Measurements from ENCODE around the gene SLC35B3.
"Not testable (repeated sequence)": the region's sequence is repeated elsewhere in the genome, so short reads cannot be mapped to it uniquely, and the experiment has no call there.

The SLC35B3 gene

DNA sequence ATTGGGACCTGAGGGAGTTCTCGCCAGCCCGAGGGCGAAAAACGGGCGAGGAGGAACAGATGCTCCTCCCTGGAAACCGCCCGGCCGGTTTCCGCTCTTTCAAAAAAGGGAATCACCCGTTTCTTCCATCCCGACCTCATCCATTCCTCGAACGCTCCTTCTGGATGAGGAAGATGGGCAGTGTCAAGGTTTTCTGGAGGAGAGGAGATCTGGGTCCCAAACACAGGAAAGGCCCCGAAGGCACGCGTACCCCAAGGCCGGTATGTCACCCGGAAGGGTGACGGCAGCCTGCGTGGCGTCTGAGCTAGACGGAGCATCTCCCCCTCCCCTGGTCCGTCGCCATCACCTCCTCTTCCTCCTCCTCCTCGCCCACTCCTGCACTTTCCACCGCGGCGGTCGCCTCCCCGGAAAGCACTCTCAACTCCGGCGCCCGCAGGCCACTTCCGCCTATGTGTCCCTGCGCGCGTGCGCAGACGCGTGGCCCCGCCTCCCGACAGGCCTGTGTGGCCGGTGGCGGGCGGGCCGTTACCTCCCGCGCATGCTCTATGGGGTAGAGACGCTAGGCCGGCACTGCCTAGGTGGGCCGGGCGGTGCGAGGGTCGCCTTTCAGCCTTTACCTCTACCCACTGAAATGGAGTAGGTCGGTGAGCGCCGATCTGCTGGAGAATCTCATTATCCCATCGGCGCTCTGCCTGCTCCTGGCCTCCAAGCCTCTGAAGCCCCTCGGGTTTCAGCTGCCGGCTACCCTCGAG lies at the start of gene SLC35B3:
TSS of gene SLC35B3 (minus strand) at position 453 of the 752 bp plus-strand sequence.
- DNase-seq: peak; percentile 83

DNA sequence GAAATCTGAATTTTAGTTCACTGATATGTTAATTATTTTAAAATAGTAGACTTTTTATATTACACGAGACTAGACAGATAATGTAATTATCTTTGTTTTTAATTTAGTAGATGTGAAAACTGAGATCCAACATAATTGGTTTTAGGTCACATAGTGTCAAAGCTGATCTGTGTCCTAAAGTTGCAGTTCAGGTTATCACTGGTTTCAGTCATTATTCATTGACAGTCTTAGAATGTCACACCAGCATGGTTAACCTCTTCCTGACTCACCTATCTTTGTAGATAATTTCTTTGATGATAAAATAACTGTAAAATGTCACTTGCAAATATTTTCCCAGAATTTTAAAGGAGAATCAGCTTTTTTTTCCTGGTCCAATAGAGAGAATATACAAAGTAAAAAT lies 48.3 kb upstream of the SLC35B3 start:
- no peak for DNase-seq

GRCh38 chr6:8481727-8482126 lies 46.4 kb upstream of the SLC35B3 start:
- DNase-seq: peak; percentile 8

- no peak for DNase-seq
Measured at GRCh38 chr6:8478418-8478817, 43.1 kb upstream of the SLC35B3 start.

DNA sequence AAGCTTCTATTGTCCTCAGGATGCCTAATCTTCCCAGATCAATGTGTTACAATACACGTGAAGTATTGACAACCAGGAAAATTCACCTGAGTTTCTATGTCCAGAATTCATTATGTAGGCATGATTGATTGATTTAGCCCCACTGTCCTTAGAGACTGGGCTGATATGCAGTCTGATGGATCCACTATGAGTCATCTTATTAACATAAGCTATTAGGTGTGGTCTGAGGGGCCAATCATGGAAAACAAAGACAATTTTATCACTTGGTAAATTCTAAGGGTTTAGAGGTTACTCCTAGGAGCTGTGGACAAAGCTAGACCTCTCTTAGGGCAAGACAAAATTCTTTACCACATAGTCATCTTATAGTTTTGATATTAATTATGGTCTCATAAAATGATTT lies 41.3 kb upstream of the SLC35B3 start:
- DNase-seq: no peak

DNA sequence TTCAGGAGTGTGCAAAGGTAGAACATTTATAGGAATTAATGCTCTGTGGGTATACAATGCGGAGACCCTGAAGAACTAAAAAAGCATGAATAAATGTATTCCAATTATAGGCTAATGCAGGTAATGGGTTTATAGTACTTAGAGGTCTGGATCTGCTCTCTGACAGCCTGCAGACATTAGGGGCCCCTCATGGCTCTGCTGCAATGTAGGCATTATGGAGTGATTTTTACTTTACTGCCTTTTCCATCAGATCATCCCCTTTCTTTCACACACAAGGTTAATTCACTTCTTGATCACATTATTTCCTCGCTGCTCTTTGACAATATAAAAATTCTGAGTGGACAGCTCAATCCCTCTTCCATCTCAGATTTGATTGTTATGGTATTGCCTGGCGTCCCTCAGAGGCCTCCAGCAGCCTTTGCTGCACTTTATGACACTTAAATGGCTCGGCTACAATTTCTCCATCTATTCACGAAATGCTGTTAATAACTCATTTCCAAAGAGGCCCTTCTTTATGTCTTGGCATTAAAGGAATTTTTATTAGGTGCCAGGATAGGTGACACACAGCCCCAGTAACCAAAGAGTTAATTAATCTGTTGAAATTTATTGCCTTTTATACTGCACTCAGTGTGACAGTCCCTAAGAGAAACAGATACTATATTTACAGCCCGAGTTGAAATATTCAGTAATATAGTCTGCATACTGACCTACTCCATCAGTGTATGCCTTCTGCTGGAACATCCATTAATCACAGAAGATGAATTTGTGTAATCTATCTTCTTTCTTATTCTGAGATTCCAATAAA lies 33.4 kb upstream of the SLC35B3 start:
- no peak for DNase-seq

DNA sequence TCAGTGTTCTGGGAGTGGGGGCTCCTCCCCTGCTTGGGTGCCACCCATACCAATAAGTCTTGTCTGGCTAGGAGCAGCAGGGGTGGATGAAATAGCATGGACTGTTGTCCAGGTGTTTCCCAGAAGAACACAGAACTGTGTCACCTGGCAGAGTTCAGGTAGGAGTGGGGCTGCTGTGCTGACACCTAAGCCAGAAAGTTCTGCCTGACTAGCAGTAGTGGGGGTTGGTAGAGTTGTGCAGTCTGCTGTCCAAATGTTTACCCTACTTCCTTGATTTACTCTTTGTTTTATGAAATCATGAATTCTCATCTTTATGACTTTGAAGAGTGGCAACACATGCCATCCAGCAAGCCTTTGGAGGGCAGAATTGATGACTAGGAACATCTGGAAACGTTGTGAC lies 27.3 kb upstream of the SLC35B3 start:
- DNase-seq: no peak

GRCh38 chr6:8462169-8462568 lies 26.8 kb upstream of the SLC35B3 start:
- no peak for DNase-seq

GRCh38 chr6:8446391-8446790 lies 11.0 kb upstream of the SLC35B3 start:
- DNase-seq: no peak

DNA sequence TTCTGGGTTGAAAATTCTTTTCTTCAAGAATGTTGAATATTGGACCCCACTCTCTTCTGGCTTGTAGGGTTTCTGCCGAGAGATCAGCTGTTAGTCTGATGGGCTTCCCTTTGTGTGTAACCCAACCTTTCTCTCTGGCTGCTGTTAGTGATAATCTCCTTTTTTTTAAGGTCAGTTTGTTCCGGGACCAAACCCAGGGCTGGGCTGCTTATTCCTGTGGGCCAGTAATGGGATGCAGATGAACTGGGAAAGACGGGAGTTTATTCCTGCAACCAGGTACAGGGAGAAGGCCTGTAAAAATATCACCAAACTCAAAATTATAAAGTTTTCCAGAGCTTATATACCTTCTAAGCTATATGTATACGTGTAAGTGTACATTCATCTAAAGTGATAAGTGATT lies 10.6 kb upstream of the SLC35B3 start:
- not testable (repeated sequence) for DNase-seq

- DNase-seq: no peak
Measured at GRCh38 chr6:8442150-8442549, 6.8 kb upstream of the SLC35B3 start.

DNA sequence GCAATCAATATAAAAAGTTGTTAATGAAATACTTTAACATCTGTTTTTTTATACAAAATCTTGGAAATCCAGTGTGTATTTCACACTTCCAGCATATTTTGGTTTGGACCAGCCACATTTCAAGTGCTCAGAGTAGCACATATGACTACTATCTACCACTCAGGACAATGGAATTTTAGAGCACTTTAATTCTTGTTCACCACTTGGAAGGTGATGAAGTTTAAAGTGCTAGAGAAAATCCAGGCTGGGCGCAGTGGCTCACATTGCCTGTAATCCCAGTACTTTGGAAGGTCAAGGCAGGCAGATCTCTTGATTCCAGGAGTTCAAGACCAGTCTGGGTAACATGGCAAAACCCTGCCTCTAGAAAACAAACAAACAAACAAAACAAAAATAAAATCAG lies 6.1 kb upstream of the SLC35B3 start:
- DNase-seq: no peak

DNA sequence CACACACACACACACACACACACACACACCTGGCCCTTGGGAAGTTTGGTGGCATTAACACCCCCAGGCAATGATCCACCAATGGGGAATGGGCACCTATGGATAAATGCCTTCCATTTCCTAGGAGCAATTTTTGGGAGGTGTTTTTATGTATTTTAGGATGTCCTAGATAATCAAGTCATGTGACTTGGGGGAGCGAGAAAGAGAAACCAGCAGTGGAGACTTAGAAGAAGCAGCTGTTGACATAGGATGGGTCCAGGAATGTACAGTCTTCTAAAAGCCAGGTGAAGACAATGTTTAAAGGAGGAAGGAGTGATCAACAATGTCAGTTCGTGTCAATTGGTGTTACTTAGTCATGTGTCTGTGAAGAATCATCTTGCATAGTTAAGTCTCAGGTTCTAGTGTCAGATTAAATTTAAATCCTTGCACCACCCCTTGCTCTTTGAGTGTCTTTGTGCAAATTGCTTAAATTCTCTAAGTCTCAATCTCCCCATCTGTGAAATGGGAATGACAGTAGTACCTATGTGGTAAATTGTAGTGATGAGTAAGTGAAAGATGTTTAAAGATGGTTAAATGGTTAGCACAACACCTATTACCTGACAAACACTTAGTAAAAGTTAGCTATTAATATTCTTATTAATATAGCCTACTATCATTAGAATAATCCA lies 4.4 kb upstream of the SLC35B3 start:
- DNase-seq: no peak

DNA sequence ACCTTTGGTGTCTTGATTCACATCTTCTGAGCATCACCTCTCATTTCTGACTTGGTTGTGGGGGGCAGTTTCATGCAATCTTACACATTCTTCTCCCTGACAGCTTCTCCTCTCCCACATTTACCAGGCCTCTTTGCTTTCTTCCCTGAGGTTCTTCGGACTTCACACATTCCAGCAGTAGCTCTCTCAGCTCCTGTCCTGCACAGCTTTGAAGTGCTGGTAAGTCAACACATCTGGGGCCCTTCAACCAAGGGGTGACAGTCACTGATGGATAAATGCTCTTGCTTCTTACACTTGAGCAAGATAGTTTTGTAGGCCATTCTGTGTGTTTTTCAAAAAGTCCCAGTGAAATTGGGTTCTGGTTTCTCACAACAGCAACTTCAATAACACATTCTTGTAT lies 2.5 kb upstream of the SLC35B3 start:
- DNase-seq: no peak

DNA sequence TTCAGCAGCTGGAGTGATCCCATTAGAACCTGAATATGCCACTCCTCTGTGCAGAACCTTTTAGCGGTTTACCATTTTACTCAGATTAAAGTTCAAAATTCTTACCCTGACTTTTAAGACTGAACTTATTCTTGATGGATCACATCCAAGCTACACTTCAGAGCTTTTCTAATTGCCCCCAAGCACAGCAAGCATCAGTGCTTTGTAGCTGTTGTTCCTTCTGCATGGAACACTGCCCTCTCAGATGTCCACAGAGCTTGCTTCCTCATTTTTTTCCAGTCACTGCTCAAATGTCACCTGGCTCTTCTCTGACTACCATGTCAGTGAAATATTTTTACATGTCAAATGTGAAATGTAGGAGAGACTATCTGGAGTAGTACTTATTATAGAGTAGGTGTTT lies 1.6 kb upstream of the SLC35B3 start:
- no peak for DNase-seq

DNA sequence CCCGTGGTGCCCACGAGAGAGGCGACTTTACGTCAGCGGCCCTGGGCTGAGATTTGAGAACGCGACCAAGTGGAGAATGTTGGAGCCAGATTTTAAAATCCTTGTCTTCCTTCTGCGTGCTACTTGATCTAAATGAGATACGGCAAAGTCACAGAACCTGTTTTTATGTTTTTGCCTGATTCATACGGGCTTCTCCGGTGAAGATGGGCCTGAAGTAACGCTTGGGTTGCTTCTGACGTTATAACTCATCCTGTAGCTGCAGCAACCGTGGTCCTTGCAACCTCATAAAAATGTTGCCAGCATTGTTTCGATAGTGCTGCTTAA lies 462 bp upstream of the SLC35B3 start:
- no peak for DNase-seq

DNA sequence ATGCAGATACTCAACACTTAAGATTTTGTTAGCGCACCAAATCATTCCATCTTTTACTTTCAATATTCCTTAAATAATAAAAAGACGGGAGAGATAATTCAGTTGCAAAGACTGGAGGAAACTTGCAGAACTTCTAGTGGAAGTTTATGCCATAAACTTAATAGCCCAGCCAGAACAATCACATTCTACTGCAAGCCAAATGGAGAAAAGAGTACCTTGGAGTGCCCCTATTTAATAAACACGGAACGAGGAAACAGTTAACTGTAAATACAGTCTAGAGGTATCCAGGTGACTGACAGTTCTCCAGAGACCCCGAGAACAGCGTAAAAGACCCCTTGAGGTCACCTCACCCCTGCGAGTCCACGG lies 635 bp downstream of the SLC35B3 start:
- no peak for DNase-seq

DNA sequence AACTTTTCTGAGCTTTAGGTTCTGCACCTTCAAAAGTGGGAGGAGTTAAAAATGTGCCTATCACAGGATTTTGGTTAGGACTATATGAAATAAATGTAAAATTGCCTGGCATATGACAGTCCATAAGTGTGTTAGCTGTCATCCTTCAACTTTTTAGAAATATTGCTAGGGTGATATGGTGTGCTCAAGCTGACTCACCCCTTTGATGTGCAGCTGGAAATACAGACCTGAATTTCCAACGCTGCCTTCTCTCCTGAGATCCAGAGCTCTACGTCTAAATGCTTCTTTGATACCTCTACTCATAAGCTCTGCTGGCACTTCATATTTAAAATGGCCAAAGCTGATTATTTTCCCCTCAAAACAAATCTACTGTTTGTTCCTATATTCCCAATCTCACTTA lies 2.7 kb downstream of the SLC35B3 start:
- DNase-seq: no peak

DNA sequence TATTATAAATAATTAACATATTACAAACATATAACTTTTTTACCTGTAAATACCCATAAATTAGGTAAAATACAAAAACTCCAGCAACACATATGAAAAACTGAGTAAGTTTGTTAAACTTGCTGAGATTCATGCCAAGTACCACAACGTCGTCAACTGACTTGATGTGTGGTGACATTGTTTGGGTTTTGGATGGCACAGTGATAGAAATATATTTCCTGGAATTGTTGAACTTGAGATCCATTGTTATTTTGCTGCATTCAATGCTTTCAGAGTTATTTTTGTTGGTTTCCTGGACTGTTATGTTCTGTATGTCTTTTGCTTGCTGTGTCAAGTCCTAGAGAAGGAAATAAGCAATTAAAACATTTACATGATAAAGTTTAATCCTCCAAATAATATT lies 5.5 kb downstream of the SLC35B3 start:
- DNase-seq: no peak

DNA sequence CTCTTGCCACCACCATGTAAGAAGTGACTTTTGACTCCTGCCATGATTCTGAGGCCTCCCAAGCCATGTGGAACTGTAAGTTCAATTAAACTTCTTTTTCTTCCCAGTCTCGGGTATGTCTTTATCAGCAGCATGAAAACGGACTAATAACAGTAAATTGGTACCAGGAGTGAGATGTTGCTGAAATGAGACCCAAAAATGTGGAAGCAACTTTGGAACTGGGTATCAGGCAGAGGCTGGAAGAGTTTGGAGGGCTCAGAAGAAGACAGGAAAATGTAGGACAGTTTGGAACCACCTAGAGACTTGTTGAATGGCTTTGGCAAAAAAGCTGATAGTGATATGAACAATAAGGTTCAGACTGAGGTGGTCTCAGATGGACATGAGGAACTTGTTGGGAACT lies 8.8 kb downstream of the SLC35B3 start:
- not testable (repeated sequence) for DNase-seq

- no peak for DNase-seq
Measured at GRCh38 chr6:8420031-8420588, 15.2 kb downstream of the SLC35B3 start.

DNA sequence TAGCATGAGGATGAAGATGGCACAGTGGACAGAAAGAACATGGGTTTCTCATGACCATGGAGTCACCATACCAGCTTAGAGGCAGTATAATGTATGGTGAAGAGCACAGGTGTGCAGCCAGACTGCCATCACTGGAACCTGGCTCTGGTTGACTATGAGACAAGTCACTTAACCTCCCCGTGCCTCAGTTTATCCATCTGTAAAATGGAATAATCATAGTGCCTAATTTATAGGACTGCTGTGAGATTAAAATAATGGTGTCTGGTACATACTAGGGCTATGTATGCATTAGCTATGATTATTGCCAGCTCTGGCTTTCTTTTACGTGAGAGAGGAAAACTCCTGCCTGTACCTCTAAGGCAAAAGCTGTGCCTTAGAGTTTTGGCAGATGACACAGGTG lies 19.4 kb downstream of the SLC35B3 start:
- DNase-seq: no peak

GRCh38 chr6:8415280-8415679 lies 20.1 kb downstream of the SLC35B3 start:
- no peak for DNase-seq

DNA sequence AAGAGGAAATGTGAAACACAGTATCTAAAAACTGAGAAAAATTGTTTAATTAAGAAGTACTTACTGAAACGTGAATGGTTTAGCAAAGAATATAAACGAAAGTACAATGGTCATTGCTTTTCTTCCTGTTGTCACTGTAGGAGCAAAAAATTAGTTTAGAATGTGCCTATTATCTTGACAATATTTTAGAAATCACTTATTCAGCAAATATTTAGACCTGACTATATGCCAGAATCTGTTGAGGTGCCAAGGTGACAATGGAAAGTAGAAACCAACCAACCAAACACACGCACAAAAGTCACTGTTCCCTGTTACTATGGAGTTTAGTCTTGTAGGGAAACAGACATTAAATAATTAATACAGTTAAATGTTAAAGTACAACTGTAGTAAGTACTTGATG lies 20.5 kb downstream of the SLC35B3 start:
- DNase-seq: no peak

Measured in GF-D8 (cell line).